Prostate gland (tissue), 2 donors: ENCODE results near the gene SF3A1. TPM values are rescaled to one million over a fixed set of nuclear protein-coding genes. Genes with fewer than 3 reads are reported as not detected.

ENCODE experiments used
- DNase-seq: peaks from one replicate; pipeline ENCODE4 v3.0.0-alpha.2; 2019; ENCODE audit warnings: low spot score
- H3K27ac ChIP-seq, 2 donors: fragments of 200-600 bp; sonication (generic); 2 replicates each; pipeline ENCODE4 v1.5.1; 2017 to 2019
- H3K27me3 ChIP-seq: fragments of 200-600 bp; sonication (generic); replicated peaks from 2 replicates; pipeline ENCODE4 v1.5.1; 2019; ENCODE audit not compliant: insufficient read depth
- H3K36me3 ChIP-seq, 2 donors: fragments of 200-600 bp; sonication (generic); 1 replicate in 1 of 2; 2 replicates in 1 of 2; pipeline versions ENCODE4 v1.5.1 to v1.8.1; 2017 to 2019
- H3K4me1 ChIP-seq: fragments of 200-600 bp; sonication (generic); replicated peaks from 2 replicates; pipeline ENCODE4 v1.5.1; 2019
- H3K4me3 ChIP-seq, 2 donors: fragments of 200-600 bp; sonication (generic); 2 replicates each; pipeline ENCODE4 v1.5.1; 2017 to 2019
- H3K9me3 ChIP-seq: fragments of 200-600 bp; sonication (generic); 2 replicates; pipeline ENCODE4 v1.5.1; 2017
- CTCF ChIP-seq, 4 experiments: fragments of 200-600 bp in 2 of 4; fragments of 450-650 bp in 2 of 4; sonication (generic) in 2 of 4; IDR thresholded peaks; 1 replicate in 3 of 4; 2 replicates in 1 of 4; pipeline ENCODE4 v1.5.1; 2016 to 2019; ENCODE audit warnings: antibody characterized with exemption in 4 of 4, mild to moderate bottlenecking in 2 of 4, moderate library complexity in 2 of 4
- POLR2A ChIP-seq: fragments of 450-650 bp; IDR thresholded peaks from one replicate; pipeline ENCODE4 v1.6.1; 2016; ENCODE audit warnings: antibody characterized with exemption, mild to moderate bottlenecking
- POLR2AphosphoS5 ChIP-seq: sonication (generic); formaldehyde crosslinking; IDR thresholded peaks from one replicate; pipeline ENCODE4 v1.6.1; 2017; ENCODE audit warnings: antibody characterized with exemption
- WGBS: methylation state at CpG from one replicate; pipeline ENCODE4 v1.1.5; 2018; 5-methylcytosine and 5-hydroxymethylcytosine counted together
- intact Hi-C: fragments of 100-400 bp; cut with DNase I; formaldehyde crosslinking; loops from one replicate; pipeline ENCODE4 v1.14.2; 2022
- total RNA-seq, 2 donors: library from RNA; depleted of rRNA; stranded (reverse); fragments of >200 nt; gene quantifications; one replicate each; pipeline ENCODE4 v1.1.0, GENCODE V29; 2016

The SF3A1 gene
- total RNA-seq, 2 donors from 2014 or later = 108 to 134 TPM

GRCh38 chr22:30313527-30314363 lies 42.9 kb downstream of the SF3A1 start:
- no peak for TF ChIP-seq CTCF (IDR thresholded peaks at IDR 0.05)
- no peak for TF ChIP-seq POLR2A
- TF ChIP-seq POLR2AphosphoS5 = no peak
- intact Hi-C loops = no loop called here
- no peaks in the 10 kb centered on the region for H3K36me3 ChIP-seq
- DNase-seq = no peak
- H3K9me3 ChIP-seq = no peaks in the 10 kb centered on the region
- no peaks in the 10 kb centered on the region for H3K27me3 ChIP-seq
- H3K27ac ChIP-seq = no peak overlapping the region
- peaks cover 31% of the 10 kb centered on the region for H3K4me1 ChIP-seq
- 74% methylated on average over 8 of the region's 8 CpGs for WGBS
- no peak overlapping the region for H3K4me3 ChIP-seq

GRCh38 chr22:30312053-30312452 lies 44.6 kb downstream of the SF3A1 start:
- Histone ChIP-seq H3K27me3 (no peaks in the 10 kb centered on the region), H3K4me1 (peaks cover 46% of the 10 kb centered on the region), H3K36me3 (no peaks in the 10 kb centered on the region), H3K9me3 (no peaks in the 10 kb centered on the region), H3K27ac (peak overlapping the region; percentile 76 to 91), H3K4me3 (no peak overlapping the region)
- no peak for TF ChIP-seq POLR2AphosphoS5
- TF ChIP-seq POLR2A = no peak
- no peak for TF ChIP-seq CTCF (IDR thresholded peaks at IDR 0.05)
- DNase-seq = no peak
- 67% methylated on average over 6 of the region's 6 CpGs for WGBS
- intact Hi-C loops = no loop called here

- H3K36me3 ChIP-seq = no peaks in the 10 kb centered on the region
- peak; percentile 70 for DNase-seq
- intact Hi-C loops = loop anchor here (2.0 kb wide), 1 partner anchor 20 kb away; no protein-coding TSS in a partner anchor
- TF ChIP-seq POLR2A (no peak), CTCF (IDR thresholded peaks at IDR 0.05) (no peak), POLR2AphosphoS5 (peak; percentile 54)
- H3K4me3 ChIP-seq = no peak overlapping the region
- 37% methylated on average over 8 of the region's 8 CpGs for WGBS
- no peaks in the 10 kb centered on the region for H3K27me3 ChIP-seq
- no peaks in the 10 kb centered on the region for H3K9me3 ChIP-seq
- peak overlapping the region; percentile 76 to 91 for H3K27ac ChIP-seq
- H3K4me1 ChIP-seq = peaks cover 55% of the 10 kb centered on the region
These were observed 45.6 kb downstream of the SF3A1 start for GRCh38 chr22:30310881-30311771.

GRCh38 chr22:30309951-30310741 lies 46.5 kb downstream of the SF3A1 start:
- H3K36me3 ChIP-seq = no peaks in the 10 kb centered on the region
- 44% methylated on average over 7 of the region's 7 CpGs for WGBS
- H3K27ac ChIP-seq = peak overlapping the region; percentile 76 to 91
- intact Hi-C loops = loop anchor here (2.0 kb wide), 1 partner anchor 19 kb away; no protein-coding TSS in a partner anchor
- H3K27me3 ChIP-seq = no peaks in the 10 kb centered on the region
- no peaks in the 10 kb centered on the region for H3K9me3 ChIP-seq
- no peak overlapping the region for H3K4me3 ChIP-seq
- TF ChIP-seq POLR2A = no peak
- peak; percentile 83 for TF ChIP-seq POLR2AphosphoS5
- H3K4me1 ChIP-seq = peaks cover 65% of the 10 kb centered on the region
- peak; percentile 72 for DNase-seq
